OCI-LY3 (cell line): ENCODE measurements around the gene PSMD5.

Experiments used
- H2AFZ ChIP-seq: fragments of 200-600, 300-600 bp; shearing (Covaris generic); 2 replicates; pipeline ENCODE4 v1.6.0; 2014; ENCODE audit warnings: antibody characterized with exemption, low read depth, low read length
- H3K27ac ChIP-seq: fragments of 200-600, 300-600 bp; sonication (generic); 2 replicates; pipeline ENCODE4 v1.5.1; 2014; ENCODE audit warnings: mild to moderate bottlenecking, low read length, moderate library complexity, mixed read lengths
- H3K27me3 ChIP-seq: fragments of 200-600, 300-600 bp; sonication (generic); 2 replicates; pipeline ENCODE4 v1.6.1; 2014; ENCODE audit warnings: low read depth, low read length, mixed read lengths
- H3K36me3 ChIP-seq: fragments of 200-600, 300-600 bp; sonication (generic); replicated peaks from 2 replicates; pipeline ENCODE3; 2014; ENCODE audit warnings: low read depth, low read length, mixed read lengths
- H3K4me1 ChIP-seq: fragments of 300-600, 200-600 bp; sonication (generic); 2 replicates; pipeline ENCODE4 v1.6.1; 2014; ENCODE audit warnings: low read length, mixed read lengths
- H3K4me2 ChIP-seq: fragments of 200-600, 300-600 bp; sonication (generic); 2 replicates; pipeline ENCODE4 v1.6.1; 2014; ENCODE audit warnings: low read length, mixed read lengths
- H3K4me3 ChIP-seq: fragments of 300-600, 200-600 bp; sonication (generic); 2 replicates; pipeline ENCODE4 v1.5.1; 2014; ENCODE audit warnings: antibody characterized with exemption, mild to moderate bottlenecking, low read length, moderate library complexity
- H3K79me2 ChIP-seq: fragments of 300-600, 200-600 bp; shearing (Covaris generic); 2 replicates; pipeline ENCODE4 v1.6.1; 2014; ENCODE audit warnings: mild to moderate bottlenecking, low read length, mixed read lengths
- H3K9ac ChIP-seq: fragments of 300-600, 200-600 bp; shearing (Covaris generic); 2 replicates; pipeline ENCODE4 v1.6.0; 2014; ENCODE audit warnings: mild to moderate bottlenecking, low read length, moderate library complexity
- H3K9me3 ChIP-seq: fragments of 200-600, 300-600 bp; shearing (Covaris generic); 2 replicates; pipeline ENCODE4 v1.6.1; 2014; ENCODE audit warnings: low read length, mixed read lengths; ENCODE audit not compliant: insufficient read depth
- H4K20me1 ChIP-seq: fragments of 200-600, 300-600 bp; sonication (generic); 2 replicates; pipeline ENCODE4 v1.6.1; 2016; ENCODE audit warnings: low read length, mixed read lengths; ENCODE audit not compliant: insufficient read depth
- EZH2phosphoT487 ChIP-seq: fragments of 200-600 bp; shearing (Covaris generic); IDR thresholded peaks from 2 replicates; pipeline ENCODE4 v1.6.1; 2018; ENCODE audit warnings: antibody characterized with exemption, mixed run types, low read depth
- TF ChIP-seq, protein P1 (sequence below): fragments of 200-600, 300-600 bp; sonication (generic); IDR thresholded peaks from 2 replicates; pipeline ENCODE4 v1.5.1; 2014; ENCODE audit warnings: antibody characterized with exemption, low read length, low read depth

Gene PSMD5

DNA sequence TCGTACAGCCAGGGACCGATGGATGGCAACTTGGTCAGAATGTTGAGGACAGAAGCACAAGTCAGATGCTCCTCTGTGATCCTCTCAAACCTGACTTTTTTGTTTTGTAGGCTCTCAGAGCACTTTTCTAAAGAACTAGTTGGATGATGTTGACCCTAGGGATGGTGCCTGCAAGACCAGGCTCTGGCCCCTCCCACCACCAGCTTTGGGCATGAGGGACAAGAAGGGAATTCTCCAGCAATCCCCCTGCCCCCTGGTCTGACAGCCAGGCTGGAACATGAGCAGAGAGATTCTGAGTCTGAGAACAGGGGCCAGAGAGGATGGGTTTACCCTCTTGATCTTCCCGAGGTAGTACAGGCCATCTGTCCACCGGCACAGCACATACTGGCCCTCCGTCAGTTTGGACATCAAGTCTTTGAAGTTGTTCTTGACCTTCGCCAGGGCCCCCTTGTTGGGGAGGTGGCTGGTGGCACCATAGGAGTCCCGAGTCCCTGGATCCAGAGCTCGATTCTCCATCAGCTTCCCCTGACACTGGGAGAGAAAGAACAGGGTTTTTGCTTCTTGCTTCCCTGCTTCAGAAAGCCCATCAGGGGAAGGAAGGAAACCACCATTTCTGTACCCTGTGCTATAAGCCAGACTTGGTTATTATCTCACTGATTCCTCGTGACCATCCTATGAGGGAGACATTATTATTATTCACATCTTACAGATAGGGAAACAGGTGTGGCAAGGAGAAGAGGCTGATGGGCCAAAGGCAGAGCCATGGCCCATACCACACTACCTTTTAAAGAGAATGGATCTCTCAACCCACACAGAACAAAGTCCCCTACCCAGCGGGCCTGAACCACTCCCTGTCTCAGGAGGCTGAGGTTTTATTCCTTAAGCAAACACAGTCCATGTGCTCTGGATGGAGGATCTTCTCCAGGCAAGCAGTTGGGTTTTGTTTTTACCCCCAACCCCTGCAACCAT, 31.8 kb upstream of the PSMD5 start:
- Histone ChIP-seq H3K4me3 (no peak overlapping the region), H3K9me3 (no peaks in the 10 kb centered on the region), H4K20me1 (no peaks in the 10 kb centered on the region), H3K4me2 (peak overlapping the region; percentile 84; the same call in 1 of the 2 replicates), H2AFZ (no peak overlapping the region), H3K36me3 (peaks cover 33% of the 10 kb centered on the region), H3K9ac (peak overlapping the region; percentile 96; the same call in 1 of the 2 replicates), H3K27me3 (no peaks in the 10 kb centered on the region), H3K4me1 (peaks cover 33% of the 10 kb centered on the region), H3K79me2 (peaks cover 34% of the 10 kb centered on the region), H3K27ac (peak overlapping the region; percentile 89)
- TF ChIP-seq EZH2phosphoT487 = no peak
- TF ChIP-seq, protein P1, sequence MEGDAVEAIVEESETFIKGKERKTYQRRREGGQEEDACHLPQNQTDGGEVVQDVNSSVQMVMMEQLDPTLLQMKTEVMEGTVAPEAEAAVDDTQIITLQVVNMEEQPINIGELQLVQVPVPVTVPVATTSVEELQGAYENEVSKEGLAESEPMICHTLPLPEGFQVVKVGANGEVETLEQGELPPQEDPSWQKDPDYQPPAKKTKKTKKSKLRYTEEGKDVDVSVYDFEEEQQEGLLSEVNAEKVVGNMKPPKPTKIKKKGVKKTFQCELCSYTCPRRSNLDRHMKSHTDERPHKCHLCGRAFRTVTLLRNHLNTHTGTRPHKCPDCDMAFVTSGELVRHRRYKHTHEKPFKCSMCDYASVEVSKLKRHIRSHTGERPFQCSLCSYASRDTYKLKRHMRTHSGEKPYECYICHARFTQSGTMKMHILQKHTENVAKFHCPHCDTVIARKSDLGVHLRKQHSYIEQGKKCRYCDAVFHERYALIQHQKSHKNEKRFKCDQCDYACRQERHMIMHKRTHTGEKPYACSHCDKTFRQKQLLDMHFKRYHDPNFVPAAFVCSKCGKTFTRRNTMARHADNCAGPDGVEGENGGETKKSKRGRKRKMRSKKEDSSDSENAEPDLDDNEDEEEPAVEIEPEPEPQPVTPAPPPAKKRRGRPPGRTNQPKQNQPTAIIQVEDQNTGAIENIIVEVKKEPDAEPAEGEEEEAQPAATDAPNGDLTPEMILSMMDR = no peak

DNA sequence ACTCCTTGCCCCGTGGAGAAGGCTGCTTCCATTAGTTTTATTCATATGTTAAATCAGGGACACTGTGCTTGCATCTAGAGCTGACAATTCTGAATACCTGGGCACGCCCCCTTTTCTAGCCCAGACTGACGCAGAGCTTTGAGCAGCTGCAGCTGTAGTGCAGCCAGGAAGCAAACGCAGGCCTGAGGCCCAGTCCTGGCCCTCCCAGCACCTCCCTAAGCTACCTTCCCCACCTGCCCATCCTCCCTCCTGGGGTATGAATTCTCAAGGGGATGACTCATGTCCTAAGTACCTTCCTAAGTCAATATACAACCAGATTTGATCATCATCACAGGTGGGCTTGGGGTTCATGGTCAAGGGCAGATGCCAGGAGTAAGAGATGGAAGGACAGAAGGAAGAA, 30.8 kb upstream of the PSMD5 start:
- H3K79me2 ChIP-seq = peaks cover 30% of the 10 kb centered on the region
- no peak overlapping the region for H3K9ac ChIP-seq
- H3K4me1 ChIP-seq = peaks cover 28% of the 10 kb centered on the region
- no peak overlapping the region for H3K4me2 ChIP-seq
- no peak overlapping the region for H3K4me3 ChIP-seq
- H3K27ac ChIP-seq = no peak overlapping the region
- no peaks in the 10 kb centered on the region for H3K9me3 ChIP-seq
- no peak overlapping the region for H2AFZ ChIP-seq
- TF ChIP-seq, protein P1 = no peak
- TF ChIP-seq EZH2phosphoT487 = no peak
- H4K20me1 ChIP-seq = no peaks in the 10 kb centered on the region
- H3K36me3 ChIP-seq = peaks cover 35% of the 10 kb centered on the region
- H3K27me3 ChIP-seq = no peaks in the 10 kb centered on the region

DNA sequence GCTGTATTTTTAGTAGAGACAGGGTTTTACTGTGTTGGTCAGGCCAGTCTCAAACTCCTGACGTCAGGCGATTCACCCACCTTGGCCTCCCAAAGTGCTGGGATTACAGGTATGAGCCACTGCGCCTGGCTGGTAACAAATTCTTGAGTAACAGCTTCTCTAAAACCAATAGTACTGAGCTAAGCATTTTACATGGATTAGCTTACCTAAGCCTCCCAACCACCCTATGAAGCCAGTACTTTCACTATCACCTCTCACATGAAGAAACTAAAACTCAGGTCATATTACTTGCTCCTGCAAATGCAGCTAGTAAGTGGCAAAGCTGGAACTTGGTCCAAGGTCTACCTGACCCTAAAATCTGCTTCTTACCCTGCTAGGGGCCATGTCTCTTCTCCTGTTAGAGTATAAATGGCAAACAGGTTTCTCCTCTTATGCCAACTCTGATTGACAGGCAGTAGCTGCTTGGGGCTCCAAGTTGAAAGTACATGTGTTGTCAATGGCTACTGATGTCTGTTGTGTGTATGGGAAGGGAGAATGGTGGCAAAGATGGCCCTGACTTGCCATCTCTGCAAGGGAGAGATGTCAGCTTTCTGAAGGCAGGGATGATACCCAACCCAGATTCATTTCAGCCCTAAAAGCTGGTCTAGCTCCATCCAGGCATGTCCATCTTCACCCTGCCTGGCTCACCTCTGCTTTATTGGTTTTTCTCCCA, 30.2 kb upstream of the PSMD5 start:
- no peak overlapping the region for H3K27ac ChIP-seq
- peaks cover 28% of the 10 kb centered on the region for H3K4me1 ChIP-seq
- H3K4me2 ChIP-seq = no peak overlapping the region
- no peak for TF ChIP-seq EZH2phosphoT487
- TF ChIP-seq, protein P1 = no peak
- no peaks in the 10 kb centered on the region for H3K9me3 ChIP-seq
- H2AFZ ChIP-seq = no peak overlapping the region
- no peaks in the 10 kb centered on the region for H3K27me3 ChIP-seq
- H3K9ac ChIP-seq = no peak overlapping the region
- H3K79me2 ChIP-seq = peaks cover 25% of the 10 kb centered on the region
- no peaks in the 10 kb centered on the region for H4K20me1 ChIP-seq
- H3K4me3 ChIP-seq = no peak overlapping the region
- peaks cover 39% of the 10 kb centered on the region for H3K36me3 ChIP-seq

DNA sequence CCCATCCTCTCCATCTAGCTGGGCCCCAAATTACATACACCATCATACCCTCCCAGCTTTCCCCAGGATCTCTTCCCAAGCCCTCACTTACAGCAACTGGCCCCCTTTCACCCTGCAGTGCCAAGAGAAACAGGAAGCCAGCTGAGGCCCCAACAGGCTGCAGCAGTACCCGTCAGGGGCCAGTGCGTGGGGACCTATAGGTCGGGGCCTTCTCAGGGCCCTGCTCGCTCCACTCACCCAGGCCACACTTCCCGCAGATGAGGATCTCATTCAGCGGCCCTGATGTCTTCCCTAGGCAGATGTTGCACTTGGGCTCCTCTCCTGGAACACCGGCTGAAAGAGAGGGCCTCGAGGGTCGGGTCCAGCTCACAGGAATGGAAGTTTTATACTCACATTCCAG, 27.5 kb upstream of the PSMD5 start:
- H3K27ac ChIP-seq = no peak overlapping the region
- H3K27me3 ChIP-seq = no peaks in the 10 kb centered on the region
- H3K9ac ChIP-seq = no peak overlapping the region
- H2AFZ ChIP-seq = no peak overlapping the region
- peaks cover 16% of the 10 kb centered on the region for H3K4me1 ChIP-seq
- peaks cover 58% of the 10 kb centered on the region for H3K36me3 ChIP-seq
- no peak overlapping the region for H3K4me2 ChIP-seq
- no peaks in the 10 kb centered on the region for H3K9me3 ChIP-seq
- peaks cover 4% of the 10 kb centered on the region; the same call in 1 of the 2 replicates for H3K79me2 ChIP-seq
- H3K4me3 ChIP-seq = no peak overlapping the region
- H4K20me1 ChIP-seq = no peaks in the 10 kb centered on the region
- no peak for TF ChIP-seq EZH2phosphoT487
- TF ChIP-seq, protein P1 = no peak
